Measurements from ENCODE around the gene GCLC. TPM values are rescaled to one million over a fixed set of nuclear protein-coding genes. Genes with fewer than 3 reads are reported as not detected.
"Not testable (repeated sequence)": the region's sequence is repeated elsewhere in the genome, so short reads cannot be mapped to it uniquely, and the experiment has no call there.

Gene GCLC
- total RNA-seq, 1 donor from 2014 or later: 33.0 TPM

DNA sequence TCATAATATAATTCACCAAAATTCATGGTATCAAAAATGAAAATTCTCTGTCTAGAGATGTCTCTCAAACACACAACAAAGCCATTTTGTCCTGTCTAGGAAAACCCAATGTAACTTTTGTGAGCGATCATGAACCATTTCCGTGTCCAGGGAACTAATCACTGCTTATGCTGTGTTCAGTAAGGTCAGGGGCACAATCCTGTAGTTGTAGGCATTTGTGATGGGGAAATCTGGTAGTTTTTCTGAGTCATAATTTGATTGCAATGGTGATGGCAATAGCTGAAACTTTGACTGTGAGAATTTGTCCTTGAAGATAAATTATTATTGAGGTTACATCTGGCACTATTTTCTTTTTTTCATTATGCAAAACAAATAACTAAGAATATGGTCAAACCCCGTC lies 21.0 kb upstream of the GCLC start:
- intact Hi-C loops (cut with DNase I): no loop called here
- DNase-seq (ENCODE audit: low spot score): no peak

DNA sequence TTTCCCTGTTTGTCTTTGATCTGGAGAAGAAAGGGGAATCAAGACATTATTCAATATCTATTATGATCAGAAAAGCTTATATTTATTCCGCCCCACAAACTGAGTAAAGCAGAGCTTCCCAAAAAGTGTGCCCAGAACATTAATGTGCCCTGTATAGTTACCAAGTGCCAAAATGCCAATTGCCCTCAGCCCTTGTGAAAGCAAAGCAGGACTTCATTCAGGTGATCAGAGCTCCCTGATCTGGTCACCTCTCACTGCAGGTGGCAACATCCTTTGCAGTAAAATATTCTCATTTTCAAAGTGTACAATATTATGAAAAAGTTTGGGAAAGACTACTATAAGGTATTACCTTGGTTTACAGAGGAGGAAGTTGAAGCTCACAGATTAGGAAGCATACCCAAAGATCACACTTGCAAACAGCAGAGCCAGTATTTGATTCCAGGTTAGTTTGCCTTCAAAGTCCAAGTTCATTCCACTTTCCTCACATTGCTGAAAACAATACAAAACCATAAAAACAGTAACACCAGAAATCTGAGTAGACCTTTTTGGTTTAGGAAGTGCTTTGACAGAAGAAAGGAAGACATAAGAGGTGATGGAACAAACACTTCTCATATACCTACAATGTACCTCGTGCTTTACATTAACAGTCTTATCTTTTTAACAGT lies 19.6 kb upstream of the GCLC start:
- no peak for DNase-seq (ENCODE audit: low spot score)
- intact Hi-C loops (cut with DNase I): no loop called here

DNA sequence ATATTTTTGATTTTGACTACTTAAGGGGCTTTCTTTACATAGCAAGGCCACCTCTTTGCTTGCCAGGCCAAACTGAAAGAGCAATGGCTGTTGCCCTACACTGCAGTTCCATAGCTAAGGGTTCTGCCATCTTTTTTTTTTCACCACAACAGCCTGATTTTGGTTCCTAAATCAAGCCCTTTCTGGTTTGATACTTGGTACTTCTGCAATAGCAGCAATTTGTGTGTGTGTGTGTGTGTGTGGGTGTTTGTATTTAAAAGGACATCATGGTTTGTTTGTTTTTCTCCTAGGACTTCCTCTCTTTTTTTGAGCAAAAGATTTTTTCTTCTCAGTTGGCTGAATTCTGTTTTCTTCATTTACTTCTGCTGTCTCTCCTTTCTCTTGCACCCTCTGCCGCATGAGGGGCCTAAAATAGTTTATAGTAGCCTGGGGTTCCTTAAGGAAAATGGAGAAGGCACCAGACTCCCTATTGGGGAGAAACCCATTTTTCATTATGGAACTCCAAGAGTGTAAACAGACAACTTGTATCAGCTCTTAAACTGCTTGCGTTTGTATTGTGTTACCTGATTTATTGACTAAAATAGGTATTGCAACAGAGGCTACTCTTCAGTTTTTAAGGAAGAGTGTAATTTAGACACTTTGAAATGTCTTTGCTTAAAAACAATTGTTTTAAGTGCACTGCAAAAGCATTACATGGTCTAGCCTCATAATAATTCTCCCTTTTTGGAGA lies 12.2 kb upstream of the GCLC start:
- DNase-seq (ENCODE audit: low spot score): no peak
- intact Hi-C loops (cut with DNase I): no loop called here

GRCh38 chr6:53553600-53553999 lies 8.7 kb upstream of the GCLC start:
- DNase-seq (ENCODE audit: low spot score); intact Hi-C loops (cut with DNase I): not testable (repeated sequence)

- DNase-seq (ENCODE audit: low spot score); intact Hi-C loops (cut with DNase I): not testable (repeated sequence)
Observed at GRCh38 chr6:53551681-53552080, 6.8 kb upstream of the GCLC start.

- DNase-seq (ENCODE audit: low spot score): peak; percentile 98
- intact Hi-C loops (cut with DNase I): loop anchor here (5.0 to 10.0 kb wide), 5 partner anchors 56 to 553 kb away; partner anchors contain the start of genes GSTA4 and LRRC1
Observed at GRCh38 chr6:53547811-53548496, 3.1 kb upstream of the GCLC start.

GRCh38 chr6:53547166-53547810 lies 2.4 kb upstream of the GCLC start:
- no peak for DNase-seq (ENCODE audit: low spot score)
- intact Hi-C loops (cut with DNase I): loop anchor here (5.0 to 10.0 kb wide), 5 partner anchors 55 to 552 kb away; partner anchors contain the start of genes GSTA4 and LRRC1

- DNase-seq (ENCODE audit: low spot score): no peak
- intact Hi-C loops (cut with DNase I): loop anchor here (5.0 to 10.0 kb wide), 5 partner anchors 54 to 551 kb away; partner anchors contain the start of genes GSTA4 and LRRC1
Observed at GRCh38 chr6:53546281-53546680, 1.4 kb upstream of the GCLC start.

DNA sequence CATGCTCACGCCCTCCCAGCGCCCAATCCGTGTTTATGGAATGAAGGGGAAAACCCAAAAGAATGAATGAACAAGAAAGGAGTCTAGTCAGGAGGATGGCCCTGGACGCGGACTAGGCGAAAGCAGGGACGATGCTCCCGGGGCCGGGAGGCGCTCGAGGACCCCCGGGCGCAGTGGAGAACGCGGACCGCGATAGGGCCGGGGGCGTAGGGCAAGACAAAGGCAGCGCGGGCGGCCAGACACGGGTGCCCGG lies 758 bp downstream of the GCLC start:
- DNase-seq (ENCODE audit: low spot score): no peak
- intact Hi-C loops (cut with DNase I): loop anchor here (5.0 to 10.0 kb wide), 3 partner anchors 183 to 549 kb away; partner anchors contain the start of genes GSTA4 and LRRC1

- no peak for DNase-seq (ENCODE audit: low spot score)
- intact Hi-C loops (cut with DNase I): loop anchor here (5.0 to 10.0 kb wide), 3 partner anchors 184 to 549 kb away; partner anchors contain the start of genes GSTA4 and LRRC1
Observed at GRCh38 chr6:53543359-53544216, 1.3 kb downstream of the GCLC start.

GRCh38 chr6:53541900-53542299 lies 3.0 kb downstream of the GCLC start:
- no peak for DNase-seq (ENCODE audit: low spot score)
- intact Hi-C loops (cut with DNase I): loop anchor here (5.0 to 10.0 kb wide), 3 partner anchors 185 to 547 kb away; partner anchors contain the start of genes GSTA4 and LRRC1

DNA sequence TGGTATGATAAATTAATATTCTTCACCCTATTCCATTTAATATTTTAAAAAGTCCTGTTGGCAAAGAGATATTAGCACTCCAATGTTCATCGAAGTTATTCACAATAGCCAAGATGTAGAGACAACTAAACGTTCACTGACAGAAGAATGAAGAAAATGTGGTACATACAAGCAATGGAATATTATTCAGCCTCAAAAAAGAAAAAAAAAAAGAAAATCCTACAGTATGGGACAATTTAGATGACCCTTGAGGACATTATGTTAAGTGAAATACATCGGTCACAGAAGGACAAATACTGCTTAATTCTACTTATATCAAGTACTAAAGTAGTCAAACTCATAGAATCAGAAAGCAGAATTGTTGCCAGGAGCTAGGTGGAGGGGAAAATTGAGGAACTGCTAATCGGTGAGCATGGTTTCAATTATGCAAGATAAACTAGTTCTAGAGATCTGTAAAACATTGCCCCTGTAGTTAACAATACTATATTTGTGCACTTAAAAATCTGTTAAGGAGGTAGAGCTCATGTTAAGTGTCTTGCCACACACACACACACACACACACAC lies 4.7 kb downstream of the GCLC start:
- intact Hi-C loops (cut with DNase I): loop anchor here (5.0 to 10.0 kb wide), 3 partner anchors 187 to 545 kb away; partner anchors contain the start of genes GSTA4 and LRRC1
- DNase-seq (ENCODE audit: low spot score): no peak

DNA sequence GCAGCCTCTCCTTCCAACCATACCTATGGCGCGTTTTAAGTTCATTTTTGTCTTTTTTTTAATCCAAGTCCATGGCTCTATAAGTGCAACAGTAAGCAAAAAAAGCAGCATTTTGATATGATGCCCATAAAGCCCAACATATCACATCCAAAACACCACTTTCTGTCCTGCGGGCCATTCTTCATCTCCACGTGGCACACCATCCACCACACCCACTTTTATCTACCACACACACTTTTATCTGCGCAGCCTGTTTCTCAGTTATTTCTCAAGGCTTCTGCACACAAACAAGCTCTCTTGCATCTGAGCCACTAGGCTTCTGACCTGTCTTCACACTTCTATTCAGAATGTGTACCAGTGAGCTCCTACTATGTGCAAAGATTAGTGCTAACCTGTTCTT lies 5.3 kb downstream of the GCLC start:
- intact Hi-C loops (cut with DNase I): no loop called here
- DNase-seq (ENCODE audit: low spot score): no peak

- intact Hi-C loops (cut with DNase I): no loop called here
- no peak for DNase-seq (ENCODE audit: low spot score)
Observed at GRCh38 chr6:53536561-53536960, 8.3 kb downstream of the GCLC start.

- intact Hi-C loops (cut with DNase I): no loop called here
- DNase-seq (ENCODE audit: low spot score): no peak
Observed at GRCh38 chr6:53532942-53533341, 12.0 kb downstream of the GCLC start.

DNA sequence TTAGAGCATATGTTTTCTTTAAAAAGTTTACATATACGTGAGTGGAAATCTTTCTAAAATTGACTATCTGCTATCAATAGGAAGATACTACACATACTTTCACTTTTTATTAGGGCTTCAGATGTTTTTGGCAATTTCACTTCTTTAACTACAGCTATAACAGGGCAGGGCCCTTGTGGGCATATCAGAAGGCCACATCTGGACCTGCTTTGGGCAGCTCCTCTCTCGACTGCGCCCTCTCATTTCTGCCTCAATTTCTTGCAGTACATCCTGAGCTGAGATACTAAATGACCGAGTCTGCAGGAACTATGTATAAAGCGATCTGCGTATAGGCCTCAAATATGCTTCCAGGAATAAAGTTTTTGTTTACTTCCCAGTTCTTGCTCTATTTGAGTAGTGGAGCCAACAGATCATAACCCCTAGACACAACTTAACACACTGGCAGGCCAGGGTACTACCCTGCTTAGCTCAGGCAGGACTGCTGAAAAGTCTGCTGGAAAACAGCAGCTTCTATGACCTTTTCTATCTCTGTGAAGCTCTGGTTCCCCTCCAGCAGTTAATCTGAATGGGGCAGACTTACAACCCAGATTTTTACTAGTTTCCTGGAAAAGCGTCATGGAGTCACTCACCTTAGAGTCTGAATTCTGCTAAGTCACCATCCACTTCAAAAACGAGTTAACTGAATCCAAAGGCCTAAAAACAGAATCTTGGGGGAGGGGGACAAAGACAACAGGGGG lies 12.7 kb downstream of the GCLC start:
- intact Hi-C loops (cut with DNase I): no loop called here
- no peak for DNase-seq (ENCODE audit: low spot score)

- intact Hi-C loops (cut with DNase I): no loop called here
- DNase-seq (ENCODE audit: low spot score): no peak
Observed at GRCh38 chr6:53530780-53531386, 14.0 kb downstream of the GCLC start.

DNA sequence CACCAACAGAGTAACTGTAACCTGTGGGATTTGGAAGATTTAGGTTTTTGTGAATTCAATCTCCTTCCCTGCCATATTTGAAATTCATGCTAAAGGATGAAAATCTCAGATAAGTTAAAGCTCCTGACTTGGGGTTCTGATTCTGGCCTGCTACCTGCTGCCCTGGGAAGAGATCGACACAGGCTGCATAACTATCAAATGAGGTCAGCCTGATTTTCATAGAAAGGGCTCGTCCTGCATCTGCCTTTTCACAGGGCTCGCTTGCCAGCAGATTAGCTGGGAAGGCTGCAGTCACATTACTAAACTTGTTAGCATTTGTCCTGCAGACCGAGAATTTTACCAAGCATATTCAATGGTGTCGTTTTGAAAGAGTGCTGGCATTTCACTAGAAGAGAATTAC lies 14.6 kb downstream of the GCLC start:
- intact Hi-C loops (cut with DNase I): no loop called here
- DNase-seq (ENCODE audit: low spot score): no peak
